NCI-H446 treated with DMSO at 0.1 percent for 48 hours (cell line): Measurements from ENCODE around the gene SLC26A5.
"Not testable (repeated sequence)": the region's sequence is repeated elsewhere in the genome, so short reads cannot be mapped to it uniquely, and the experiment has no call there.

Experiments used
- DNase-seq: peaks from one replicate; lab custom pipeline; 2025; lab: John Stamatoyannopoulos, UW

Gene SLC26A5

GRCh38 chr7:103405789-103406613, 40.0 kb downstream of the SLC26A5 start:
- not testable (repeated sequence) for DNase-seq

DNA sequence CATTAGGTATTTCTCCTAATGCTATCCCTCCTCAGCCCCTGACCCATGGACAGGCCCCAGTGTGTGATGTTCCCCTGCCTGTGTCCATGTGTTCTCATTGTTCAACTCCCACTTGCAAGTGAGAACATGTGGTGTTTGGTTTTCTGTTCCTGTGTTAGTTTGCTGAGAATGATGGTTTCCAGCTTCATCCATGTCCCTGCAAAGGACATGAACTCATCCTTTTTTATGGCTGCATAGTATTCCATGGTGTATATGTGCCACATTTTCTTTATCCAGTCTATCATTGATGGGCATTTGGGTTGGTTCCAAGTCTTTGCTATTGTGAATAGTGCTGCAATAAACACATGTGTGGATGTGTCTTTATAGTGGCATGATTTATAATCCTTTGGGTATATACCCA, 46.3 kb downstream of the SLC26A5 start:
- DNase-seq, result not testable (repeated sequence)

DNA sequence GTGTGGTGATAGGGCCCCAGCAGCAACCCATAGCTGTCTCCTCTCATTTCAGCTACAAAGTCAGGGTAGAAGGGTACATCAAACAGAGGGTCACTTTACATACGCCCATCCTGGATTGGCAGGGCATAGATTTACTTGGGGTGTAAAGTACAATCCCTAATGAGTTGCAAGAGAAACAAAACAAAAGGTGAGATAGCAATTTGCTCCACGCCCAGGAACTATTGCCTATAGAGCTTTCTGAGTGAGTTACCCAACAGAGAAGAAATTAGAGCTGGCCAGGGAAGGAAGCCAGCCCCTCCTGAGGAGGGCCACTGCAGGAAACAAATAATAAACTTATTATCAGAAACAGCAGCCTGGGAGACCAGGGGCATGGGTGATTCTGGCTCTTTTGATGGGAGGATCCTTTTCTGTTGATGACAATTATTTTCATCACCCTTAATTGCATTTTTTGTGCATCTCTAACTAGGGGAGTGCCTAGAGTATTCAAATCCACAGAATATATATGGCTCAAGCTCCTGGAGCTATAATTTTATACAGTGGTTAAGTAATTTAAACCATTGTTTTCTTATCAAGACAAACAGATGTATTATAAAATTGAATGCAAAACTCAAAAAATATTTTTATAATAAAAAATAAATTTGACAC, 47.4 kb downstream of the SLC26A5 start:
- no peak for DNase-seq

DNA sequence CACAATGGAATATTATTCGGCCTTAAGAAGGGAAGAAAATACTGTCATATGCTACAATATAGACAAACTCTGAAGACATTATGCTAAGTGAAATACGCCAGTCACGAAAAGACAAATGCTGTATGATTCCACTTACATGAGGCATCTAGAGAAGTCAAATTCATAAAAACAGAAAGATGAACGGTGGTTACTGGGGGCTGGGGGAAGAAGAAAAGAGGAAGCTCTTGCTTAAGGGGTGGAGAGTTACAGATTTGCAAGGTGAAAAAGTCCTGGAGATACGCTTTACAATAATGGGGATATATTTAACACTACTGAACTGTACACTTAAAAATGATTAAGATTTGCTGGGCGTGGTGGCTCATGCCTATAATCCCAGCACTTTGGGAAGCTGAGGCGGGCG, 49.5 kb downstream of the SLC26A5 start:
- DNase-seq, result no peak

DNA sequence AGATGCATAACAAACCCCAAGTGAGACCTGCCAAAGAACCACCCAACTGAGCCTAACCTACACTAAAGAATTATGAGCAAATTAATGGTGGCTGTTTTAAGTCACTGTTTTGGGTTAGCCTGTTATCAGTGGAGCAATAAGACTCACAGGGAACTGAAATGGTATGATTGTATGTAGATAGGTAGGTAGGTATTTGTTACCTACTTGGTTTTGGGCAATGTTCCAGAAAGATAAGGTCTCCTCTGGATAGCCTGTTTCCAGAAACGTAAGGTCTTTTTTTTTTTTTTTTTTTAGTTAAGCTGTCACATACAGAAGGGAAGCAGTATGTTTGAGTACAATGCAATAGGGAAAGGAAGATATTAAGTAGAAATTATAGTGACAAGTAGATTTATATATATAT, 50.9 kb downstream of the SLC26A5 start:
- DNase-seq, result no peak

DNA sequence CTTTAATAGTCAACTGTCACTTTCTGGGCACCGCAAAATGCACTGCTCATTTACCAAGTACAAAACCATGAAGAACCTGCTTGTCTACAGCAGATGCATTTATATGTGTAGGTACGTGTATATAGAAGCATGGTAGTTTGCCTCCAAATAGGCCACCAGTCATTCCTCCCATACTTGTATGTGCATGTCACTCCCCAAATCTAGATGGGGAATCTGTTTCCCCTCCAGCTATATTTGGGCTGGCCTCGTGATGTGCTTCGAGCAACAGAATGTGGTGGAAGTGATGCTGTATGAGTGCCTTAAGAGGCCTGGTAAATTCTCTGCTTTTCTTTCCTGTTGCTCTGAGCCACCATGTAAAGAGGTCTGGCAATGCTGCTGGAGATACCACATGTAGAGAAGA, 51.4 kb downstream of the SLC26A5 start:
- no peak for DNase-seq

- no peak for DNase-seq
Measured at GRCh38 chr7:103391976-103392375, 54.0 kb downstream of the SLC26A5 start.

DNA sequence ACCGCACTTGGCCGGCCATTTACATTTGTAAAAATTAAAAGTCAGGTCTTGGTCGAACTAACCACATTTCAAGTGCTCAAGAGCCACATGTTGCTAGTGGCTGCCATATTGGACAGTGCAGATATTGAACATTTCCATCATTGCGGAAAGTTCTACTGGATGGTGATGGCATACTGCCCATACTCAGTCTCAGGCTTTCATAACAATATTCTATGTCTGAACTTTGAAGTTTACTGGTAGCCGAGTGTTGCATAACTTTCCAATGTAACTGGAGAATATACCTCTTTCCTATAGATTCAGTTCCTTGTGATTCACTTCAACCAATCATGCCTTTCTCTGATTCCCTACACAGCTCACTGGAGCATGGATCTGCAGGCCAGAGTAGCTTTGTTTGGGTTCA, 54.9 kb downstream of the SLC26A5 start:
- DNase-seq, result no peak

DNA sequence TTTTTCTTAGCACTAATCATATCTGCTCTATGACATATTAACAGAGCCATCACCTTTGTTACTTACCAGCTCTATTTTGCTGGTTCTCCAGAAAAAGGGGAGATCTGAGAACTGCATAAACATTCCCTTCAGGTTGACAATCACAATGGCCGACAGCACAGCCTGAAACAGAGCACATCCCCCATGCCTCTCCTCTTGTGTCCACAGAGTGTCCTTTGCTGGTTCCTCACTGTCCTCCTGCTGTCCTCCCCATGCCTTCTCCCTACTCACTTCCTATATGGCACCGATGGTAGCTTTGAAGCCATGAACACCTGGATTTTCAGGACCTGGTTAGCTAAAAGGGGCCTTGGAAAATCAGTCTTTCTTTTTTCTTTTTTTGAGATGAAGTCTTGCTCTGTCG, 56.7 kb downstream of the SLC26A5 start:
- DNase-seq, result no peak

GRCh38 chr7:103388469-103389140, 57.4 kb downstream of the SLC26A5 start:
- DNase-seq, result no peak

DNA sequence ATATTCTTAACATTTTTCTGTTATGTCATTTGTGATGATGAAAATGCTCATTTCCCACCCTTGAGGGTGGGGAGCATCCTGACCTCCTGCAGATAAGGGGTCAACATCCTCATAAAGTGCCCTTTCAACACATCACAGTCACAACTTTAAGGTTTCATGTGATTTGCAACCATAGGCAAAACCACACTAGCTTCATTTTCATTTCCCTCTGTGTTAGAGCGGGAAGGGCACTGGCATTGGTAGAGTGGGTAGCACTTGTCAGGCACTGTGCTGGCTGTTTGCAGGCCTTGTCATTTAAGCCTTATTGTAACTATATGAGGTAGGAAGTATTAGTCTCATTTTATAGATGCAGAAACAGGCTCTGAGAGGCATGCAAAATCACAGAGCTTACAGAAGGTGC, 58.8 kb downstream of the SLC26A5 start:
- no peak for DNase-seq

DNA sequence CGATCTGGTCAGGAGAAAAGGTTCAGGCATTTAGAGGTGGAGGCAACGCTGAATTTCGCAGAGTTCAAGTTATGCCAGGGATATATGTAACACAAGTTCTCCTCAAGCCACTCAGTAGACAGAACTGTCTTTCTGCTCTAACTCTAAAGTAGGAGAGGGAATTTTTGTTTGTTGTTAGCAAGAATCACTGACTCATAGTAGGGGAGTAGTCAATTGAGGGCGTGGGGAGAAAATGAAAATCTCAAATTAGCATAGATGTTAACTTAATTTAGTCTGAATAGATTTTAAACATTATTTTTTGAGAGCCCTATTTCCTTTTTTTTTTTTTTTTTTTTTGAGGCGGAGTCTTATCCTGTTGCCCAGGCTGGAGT, 64.0 kb downstream of the SLC26A5 start:
- no peak for DNase-seq

- DNase-seq, result no peak
Measured at GRCh38 chr7:103381280-103382031, 64.6 kb downstream of the SLC26A5 start.

GRCh38 chr7:103380395-103381191, 65.4 kb downstream of the SLC26A5 start:
- no peak for DNase-seq

DNA sequence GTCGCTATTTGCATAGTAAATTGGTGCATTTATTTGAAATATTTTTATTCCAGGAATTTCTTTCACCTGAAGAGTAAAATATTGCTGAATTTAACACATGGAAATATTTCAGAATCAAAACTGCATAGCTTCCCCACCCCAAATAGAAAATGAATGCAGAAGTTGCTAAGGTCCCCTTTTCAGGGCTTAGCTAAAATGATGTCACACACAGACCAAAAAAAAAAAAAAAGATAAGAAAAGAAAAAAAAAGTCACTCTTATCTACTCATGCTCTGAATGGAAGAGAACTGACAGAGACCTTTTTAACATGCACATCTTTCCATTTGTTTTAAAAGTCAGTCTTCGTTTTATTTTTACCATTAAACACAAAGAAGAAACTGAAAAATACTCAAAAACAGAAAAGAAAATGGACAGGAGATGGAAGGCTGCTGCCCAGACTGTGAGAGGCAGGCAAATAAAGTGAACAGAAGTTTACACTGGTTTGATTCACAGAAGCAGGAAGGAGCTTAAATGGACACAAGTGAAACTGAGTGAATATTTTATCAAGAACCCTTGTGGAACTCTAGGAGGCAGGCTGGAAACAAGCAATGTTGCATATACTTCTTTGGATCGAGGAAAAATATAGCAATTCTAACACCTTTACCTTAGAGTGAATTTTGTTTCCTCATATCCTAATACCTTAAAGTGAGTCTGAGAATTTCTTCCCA, 66.6 kb downstream of the SLC26A5 start:
- DNase-seq, result no peak

GRCh38 chr7:103373866-103374643, 72.0 kb downstream of the SLC26A5 start:
- DNase-seq, result no peak

GRCh38 chr7:103369432-103369831, 76.6 kb downstream of the SLC26A5 start:
- DNase-seq, result no peak

DNA sequence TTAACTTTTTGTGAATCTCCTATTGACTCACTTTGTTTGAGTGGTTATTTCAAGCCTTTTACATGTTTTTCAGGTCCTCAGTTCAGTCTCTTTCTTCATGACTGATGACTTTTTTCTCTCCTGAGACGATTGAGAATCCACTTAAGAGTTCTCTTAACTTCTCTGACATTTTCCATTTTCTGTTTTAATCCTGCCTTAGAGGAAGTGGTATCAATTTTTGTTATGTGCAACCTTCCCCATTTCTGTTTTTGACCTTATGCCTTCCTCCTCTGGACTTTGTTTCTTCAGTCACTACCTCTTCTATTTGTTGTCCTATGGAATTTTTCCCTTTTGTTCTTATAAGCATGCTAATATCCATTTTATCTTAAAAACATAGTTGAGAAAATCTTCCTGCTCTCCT, 96.2 kb downstream of the SLC26A5 start:
- no peak for DNase-seq

DNA sequence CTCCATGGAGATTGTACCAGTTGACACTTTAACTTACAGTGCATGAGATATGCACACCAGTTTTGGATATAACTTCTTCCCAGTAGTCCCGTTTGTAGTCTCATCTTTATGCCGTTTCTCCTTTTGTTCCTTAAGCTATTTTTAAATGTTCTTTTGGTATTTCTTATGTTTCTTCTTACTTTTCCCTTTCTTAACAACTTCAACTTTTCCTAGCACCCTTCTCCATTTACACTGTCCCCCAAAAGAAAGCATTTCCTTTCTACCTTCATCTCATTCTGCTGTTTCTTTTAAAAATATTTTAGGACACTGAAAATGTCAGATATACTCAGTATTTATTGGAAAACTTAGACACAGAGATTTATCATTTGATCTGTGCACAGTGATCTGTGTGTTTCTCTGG, 97.0 kb downstream of the SLC26A5 start:
- no peak for DNase-seq

DNA sequence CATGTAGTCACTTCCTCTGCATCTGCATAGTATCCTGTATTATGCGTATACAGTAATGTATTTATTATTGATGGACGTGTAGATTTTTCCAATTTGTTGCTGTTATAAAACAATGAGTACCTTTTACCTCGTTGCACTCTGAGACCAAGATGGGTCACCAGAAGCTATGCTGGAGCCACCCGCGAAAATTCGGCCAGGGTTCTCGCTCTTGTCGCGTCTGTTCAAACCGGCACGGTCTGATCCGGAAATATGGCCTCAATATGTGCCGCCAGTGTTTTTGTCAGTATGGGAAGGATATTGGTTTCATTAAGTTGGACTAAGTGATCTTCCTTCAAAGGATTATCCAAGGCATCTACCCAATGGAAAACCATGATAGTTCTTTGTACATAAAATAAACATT, 97.6 kb downstream of the SLC26A5 start:
- DNase-seq, result no peak
